HG03342 (cell line): ENCODE results near the gene DOCK4.

Source experiments
- ATAC-seq: cut with Tn5 transposase; IDR thresholded peaks from one replicate; pipeline ENCODE4 v1.9.1; 2021; ENCODE audit warnings: mild to moderate bottlenecking, moderate library complexity; ENCODE audit not compliant: unreplicated experiment

DOCK4 gene

GRCh38 chr7:112116894-112117293 is 89.3 kb downstream of the DOCK4 start:
- no peak for ATAC-seq

GRCh38 chr7:112116358-112116757 is 89.8 kb downstream of the DOCK4 start:
- no peak for ATAC-seq

GRCh38 chr7:112115880-112116279 is 90.3 kb downstream of the DOCK4 start:
- no peak for ATAC-seq

GRCh38 chr7:112113913-112114575 is 92.2 kb downstream of the DOCK4 start:
- ATAC-seq, result no peak

GRCh38 chr7:112112822-112113255 is 93.4 kb downstream of the DOCK4 start:
- ATAC-seq, result no peak

GRCh38 chr7:112110651-112111050 is 95.5 kb downstream of the DOCK4 start:
- no peak for ATAC-seq

GRCh38 chr7:112110175-112110574 is 96.0 kb downstream of the DOCK4 start:
- no peak for ATAC-seq

- no peak for ATAC-seq
Observed at GRCh38 chr7:112108981-112109380, 97.2 kb downstream of the DOCK4 start.

GRCh38 chr7:112105584-112106530 is 100.3 kb downstream of the DOCK4 start:
- no peak for ATAC-seq

GRCh38 chr7:112104120-112104519 is 102.1 kb downstream of the DOCK4 start:
- no peak for ATAC-seq

GRCh38 chr7:112103246-112103645 is 103.0 kb downstream of the DOCK4 start:
- no peak for ATAC-seq

- no peak for ATAC-seq
Observed at GRCh38 chr7:112101201-112101846, 104.9 kb downstream of the DOCK4 start.

GRCh38 chr7:112097524-112097923 is 108.7 kb downstream of the DOCK4 start:
- ATAC-seq, result no peak

- ATAC-seq, result no peak
Observed at GRCh38 chr7:112093409-112093808, 112.8 kb downstream of the DOCK4 start.

GRCh38 chr7:112092709-112093395 is 113.3 kb downstream of the DOCK4 start:
- no peak for ATAC-seq

- no peak for ATAC-seq
Observed at GRCh38 chr7:112092306-112092705, 113.9 kb downstream of the DOCK4 start.

- ATAC-seq, result no peak
Observed at GRCh38 chr7:112091768-112092167, 114.4 kb downstream of the DOCK4 start.

GRCh38 chr7:112089551-112089950 is 116.6 kb downstream of the DOCK4 start:
- no peak for ATAC-seq

GRCh38 chr7:112088484-112089016 is 117.6 kb downstream of the DOCK4 start:
- no peak for ATAC-seq

GRCh38 chr7:112086496-112087254 is 119.5 kb downstream of the DOCK4 start:
- no peak for ATAC-seq
